BLaER1 treated with 17β-estradiol and CSF1 and Interleukin-3, amounts not matched to agents 10 nM and 100 nM (cell line): ENCODE results near the gene OR6K6.

Experiments used
- H3K27ac ChIP-seq, 11 experiments: shearing (Covaris generic); formaldehyde crosslinking; 2 replicates each; pipeline ENCODE4 v1.8.1; 2022
- H3K27me3 ChIP-seq, 11 experiments: shearing (Covaris generic); formaldehyde crosslinking; 2 replicates each; pipeline ENCODE4 v1.8.1; 2022
- H3K36me3 ChIP-seq, 11 experiments: shearing (Covaris generic); formaldehyde crosslinking; 2 replicates each; pipeline ENCODE4 v1.8.1; 2022
- H3K4me1 ChIP-seq, 10 experiments: shearing (Covaris generic); formaldehyde crosslinking; 2 replicates each; pipeline ENCODE4 v1.8.1; 2022
- H3K4me2 ChIP-seq, 11 experiments: shearing (Covaris generic); formaldehyde crosslinking; 2 replicates each; pipeline ENCODE4 v1.8.1; 2022
- H3K4me3 ChIP-seq, 10 experiments: shearing (Covaris generic); formaldehyde crosslinking; 2 replicates each; pipeline ENCODE4 v1.8.1; 2022
- H3K9ac ChIP-seq, 11 experiments: shearing (Covaris generic); formaldehyde crosslinking; 2 replicates each; pipeline ENCODE4 v1.8.1; 2022
- H3K9me3 ChIP-seq, 11 experiments: shearing (Covaris generic); formaldehyde crosslinking; replicated peaks in 1 of 11; 2 replicates each; pipeline ENCODE4 v1.8.1; 2022
- H4K20me1 ChIP-seq, 11 experiments: shearing (Covaris generic); formaldehyde crosslinking; 2 replicates each; pipeline ENCODE4 v1.8.1; 2022
- Cebpa-rat ChIP-seq, 11 experiments: shearing (Covaris generic); IDR thresholded peaks; 2 replicates each; pipeline ENCODE4 v1.8.1; 2022

The OR6K6 gene

GRCh38 chr1:158794247-158794646 is 39.7 kb downstream of the OR6K6 start:
- Histone ChIP-seq H3K4me2 (no peak overlapping the region), H3K4me3 (no peak overlapping the region), H3K27me3 (no peaks in the 10 kb centered on the region), H3K4me1 (0 out of 20 replicates have a peak, but pooled peaks cover 0 to under 1% (median 0%) of the 10 kb centered on the region in 10 experiments), H3K36me3 (no peaks in the 10 kb centered on the region), H4K20me1 (no peaks in the 10 kb centered on the region), H3K27ac (no peak overlapping the region), H3K9ac (no peak overlapping the region), H3K9me3 (peaks cover 0 to 13% (median 0%) of the 10 kb centered on the region in 11 experiments; a peak in 4 of 22 replicates)
- TF ChIP-seq Cebpa-rat (IDR thresholded peaks at IDR 0.05) = no peak

DNA sequence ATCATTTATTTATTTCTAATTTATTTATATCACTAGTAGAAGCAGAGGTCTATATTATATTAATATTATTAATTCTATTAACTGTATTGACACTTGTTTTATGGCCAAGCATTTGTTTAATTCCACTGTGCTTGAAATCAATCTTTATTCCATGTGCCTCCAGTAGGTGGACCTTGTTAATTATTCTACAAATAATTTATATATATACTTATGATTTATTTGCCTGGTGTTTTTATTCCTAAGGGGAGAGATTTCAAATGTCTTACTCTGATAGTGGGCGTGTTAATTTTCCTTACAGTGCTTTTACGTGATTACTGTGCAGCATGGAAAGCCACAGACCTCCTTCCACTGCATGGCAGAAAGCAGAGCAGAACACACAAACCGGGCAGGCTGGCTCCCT is 44.0 kb downstream of the OR6K6 start:
- H3K9me3 ChIP-seq = no peaks in the 10 kb centered on the region
- H3K27ac ChIP-seq = no peak overlapping the region
- TF ChIP-seq Cebpa-rat (IDR thresholded peaks at IDR 0.05) = no peak
- H3K9ac ChIP-seq = no peak overlapping the region
- no peaks in the 10 kb centered on the region for H4K20me1 ChIP-seq
- H3K4me2 ChIP-seq = no peak overlapping the region
- H3K4me3 ChIP-seq = no peak overlapping the region
- peaks cover 0 to 37% (median 0%) of the 10 kb centered on the region in 10 experiments; a peak in 6 of 20 replicates for H3K4me1 ChIP-seq
- no peaks in the 10 kb centered on the region for H3K36me3 ChIP-seq
- no peaks in the 10 kb centered on the region for H3K27me3 ChIP-seq

GRCh38 chr1:158799689-158800088 is 45.2 kb downstream of the OR6K6 start:
- H3K27ac ChIP-seq = no peak overlapping the region
- H4K20me1 ChIP-seq = no peaks in the 10 kb centered on the region
- H3K9ac ChIP-seq = no peak overlapping the region
- H3K36me3 ChIP-seq = no peaks in the 10 kb centered on the region
- no peaks in the 10 kb centered on the region for H3K27me3 ChIP-seq
- H3K4me3 ChIP-seq = no peak overlapping the region
- peak overlapping the region in 1 of 11 experiments; percentile 35; a peak in 3 of 22 replicates for H3K4me2 ChIP-seq
- peaks cover 0 to 41% (median 0%) of the 10 kb centered on the region in 10 experiments; a peak in 6 of 20 replicates for H3K4me1 ChIP-seq
- TF ChIP-seq Cebpa-rat (IDR thresholded peaks at IDR 0.05) = no peak
- no peaks in the 10 kb centered on the region for H3K9me3 ChIP-seq

DNA sequence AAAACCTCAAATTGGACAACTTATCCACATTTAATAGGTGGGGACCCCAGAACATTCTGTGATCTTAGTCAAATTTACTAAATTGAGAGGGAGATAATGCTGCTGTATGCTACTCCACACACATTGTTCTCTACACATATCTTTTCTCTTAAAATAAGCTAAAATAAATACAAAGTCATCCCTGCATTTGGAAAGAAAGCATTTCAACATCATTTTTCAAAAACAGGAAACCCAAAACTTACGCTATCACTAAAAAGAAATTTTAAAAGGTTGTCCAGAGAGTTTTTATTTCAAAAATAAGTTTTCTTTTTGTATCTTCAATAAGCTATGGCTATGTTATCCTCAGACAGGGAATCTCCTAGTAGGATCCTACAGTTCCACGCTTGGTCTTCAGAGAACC is 46.0 kb downstream of the OR6K6 start:
- Histone ChIP-seq H4K20me1 (no peaks in the 10 kb centered on the region), H3K9ac (no peak overlapping the region), H3K27ac (no peak overlapping the region), H3K27me3 (no peaks in the 10 kb centered on the region), H3K4me1 (peaks cover 0 to 41% (median 0%) of the 10 kb centered on the region in 10 experiments; a peak in 6 of 20 replicates), H3K36me3 (no peaks in the 10 kb centered on the region), H3K9me3 (no peaks in the 10 kb centered on the region), H3K4me3 (no peak overlapping the region), H3K4me2 (peak overlapping the region in 3 of 11 experiments; percentile 28 to 75 (median 58); a peak in 5 of 22 replicates)
- no peak for TF ChIP-seq Cebpa-rat (IDR thresholded peaks at IDR 0.05)

DNA sequence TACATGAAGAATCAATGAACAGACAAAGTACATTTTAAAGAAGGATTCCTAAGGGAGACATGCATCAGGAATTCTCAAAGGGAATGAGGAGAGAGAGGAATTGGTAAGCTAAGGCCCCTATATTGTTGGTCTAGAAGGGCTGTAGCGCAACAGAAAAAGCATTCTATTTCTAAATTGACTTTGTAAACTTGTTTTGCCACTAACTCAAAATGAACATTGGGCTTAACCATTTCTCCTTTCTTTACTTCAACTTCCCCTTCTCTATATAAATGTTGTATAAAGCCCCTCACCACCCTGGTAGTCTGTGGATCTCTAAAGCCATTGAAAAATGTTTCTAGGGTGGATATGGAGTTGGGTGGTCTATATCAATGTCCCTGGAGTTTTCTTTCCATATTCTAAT is 46.9 kb downstream of the OR6K6 start:
- Histone ChIP-seq H3K9ac (no peak overlapping the region), H3K4me2 (peak overlapping the region in 3 of 11 experiments; percentile 28 to 75 (median 58); a peak in 5 of 22 replicates), H3K4me1 (peaks cover 0 to 41% (median 0%) of the 10 kb centered on the region in 10 experiments; a peak in 6 of 20 replicates), H3K36me3 (no peaks in the 10 kb centered on the region), H3K27me3 (no peaks in the 10 kb centered on the region), H3K9me3 (no peaks in the 10 kb centered on the region), H3K27ac (peak overlapping the region in 1 of 11 experiments; percentile 19; a peak in 1 of 22 replicates), H4K20me1 (no peaks in the 10 kb centered on the region), H3K4me3 (no peak overlapping the region)
- no peak for TF ChIP-seq Cebpa-rat (IDR thresholded peaks at IDR 0.05)

- Histone ChIP-seq H4K20me1 (no peaks in the 10 kb centered on the region), H3K4me2 (peak overlapping the region in 2 of 11 experiments; percentile 22 to 52; a peak in 2 of 22 replicates), H3K4me3 (no peak overlapping the region), H3K9me3 (peaks cover 0 to 5% (median 0%) of the 10 kb centered on the region in 11 experiments; a peak in 7 of 22 replicates), H3K27ac (no peak overlapping the region), H3K27me3 (no peaks in the 10 kb centered on the region), H3K9ac (no peak overlapping the region), H3K36me3 (no peaks in the 10 kb centered on the region), H3K4me1 (peaks cover 0 to 47% (median 0%) of the 10 kb centered on the region in 10 experiments; a peak in 8 of 20 replicates)
- no peak for TF ChIP-seq Cebpa-rat (IDR thresholded peaks at IDR 0.05)
Measured at GRCh38 chr1:158803678-158804077, 49.2 kb downstream of the OR6K6 start.
